ENCODE results near the gene NPY1R.

Gene NPY1R

GRCh38 chr4:163332526-163333406 lies at the start of gene NPY1R:
Gene NPY1R, minus strand, starts transcription at chr4:163332596. Its CDS starts 6,042 bp downstream, at chr4:163326554.
- DNase-seq = peak; percentile 65

GRCh38 chr4:163380703-163381102 lies 48.3 kb upstream of the NPY1R start:
- no peak for DNase-seq

- DNase-seq = no peak
Observed at GRCh38 chr4:163378661-163379060, 46.3 kb upstream of the NPY1R start.

- DNase-seq = no peak
Observed at GRCh38 chr4:163372029-163372428, 39.6 kb upstream of the NPY1R start.

DNA sequence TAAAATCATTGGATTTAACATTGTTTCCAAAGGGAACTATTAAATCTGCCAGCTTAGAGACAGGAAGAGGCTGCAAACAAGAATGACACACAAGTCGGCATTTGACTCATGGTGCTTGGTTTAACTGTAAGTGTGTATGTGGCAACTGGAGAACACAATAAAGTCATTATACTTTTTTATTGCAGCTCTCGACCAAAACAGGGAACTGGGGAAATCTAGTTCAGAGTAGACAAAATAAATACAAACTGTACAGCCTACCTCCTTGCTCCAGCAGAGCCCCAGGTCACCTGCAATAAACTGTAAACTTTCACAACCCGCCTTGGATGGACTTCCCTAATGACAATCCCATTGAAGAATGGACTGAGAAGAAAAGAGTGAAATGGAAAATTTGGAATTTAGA lies 35.3 kb upstream of the NPY1R start:
- DNase-seq = no peak

GRCh38 chr4:163356104-163356503 lies 23.7 kb upstream of the NPY1R start:
- DNase-seq = no peak

DNA sequence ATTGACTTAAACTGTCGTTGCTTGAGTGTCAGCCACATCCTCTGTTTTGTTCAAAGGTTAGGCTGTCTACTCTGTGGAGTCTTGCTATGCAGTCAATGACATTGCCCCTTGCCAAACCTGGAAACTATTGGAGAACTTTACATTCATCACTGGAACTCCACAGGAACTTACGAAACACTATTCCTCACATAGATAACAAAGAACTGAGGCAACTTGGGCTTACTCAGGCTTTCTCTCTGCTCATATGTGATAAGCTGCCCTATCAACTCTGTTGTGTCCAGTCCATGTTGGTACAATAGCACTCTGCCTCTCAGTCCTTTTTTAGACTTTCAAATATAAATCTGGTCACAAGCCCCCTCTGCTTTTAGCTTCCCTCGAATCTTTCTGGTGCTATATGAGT lies 20.7 kb upstream of the NPY1R start:
- DNase-seq = no peak

DNA sequence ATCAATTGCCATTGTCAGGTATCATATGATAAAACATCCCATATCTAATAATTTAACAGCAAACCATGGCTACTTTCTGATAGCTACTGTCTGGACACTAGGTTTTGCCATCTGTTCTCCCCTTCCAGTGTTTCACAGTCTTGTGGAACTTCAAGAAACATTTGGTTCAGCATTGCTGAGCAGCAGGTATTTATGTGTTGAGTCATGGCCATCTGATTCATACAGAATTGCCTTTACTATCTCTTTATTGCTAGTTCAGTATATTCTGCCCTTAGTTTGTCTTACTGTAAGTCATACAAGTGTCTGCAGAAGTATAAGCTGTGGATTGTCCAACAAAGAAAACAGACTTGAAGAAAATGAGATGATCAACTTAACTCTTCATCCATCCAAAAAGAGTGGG lies 18.3 kb upstream of the NPY1R start:
- DNase-seq = no peak

DNA sequence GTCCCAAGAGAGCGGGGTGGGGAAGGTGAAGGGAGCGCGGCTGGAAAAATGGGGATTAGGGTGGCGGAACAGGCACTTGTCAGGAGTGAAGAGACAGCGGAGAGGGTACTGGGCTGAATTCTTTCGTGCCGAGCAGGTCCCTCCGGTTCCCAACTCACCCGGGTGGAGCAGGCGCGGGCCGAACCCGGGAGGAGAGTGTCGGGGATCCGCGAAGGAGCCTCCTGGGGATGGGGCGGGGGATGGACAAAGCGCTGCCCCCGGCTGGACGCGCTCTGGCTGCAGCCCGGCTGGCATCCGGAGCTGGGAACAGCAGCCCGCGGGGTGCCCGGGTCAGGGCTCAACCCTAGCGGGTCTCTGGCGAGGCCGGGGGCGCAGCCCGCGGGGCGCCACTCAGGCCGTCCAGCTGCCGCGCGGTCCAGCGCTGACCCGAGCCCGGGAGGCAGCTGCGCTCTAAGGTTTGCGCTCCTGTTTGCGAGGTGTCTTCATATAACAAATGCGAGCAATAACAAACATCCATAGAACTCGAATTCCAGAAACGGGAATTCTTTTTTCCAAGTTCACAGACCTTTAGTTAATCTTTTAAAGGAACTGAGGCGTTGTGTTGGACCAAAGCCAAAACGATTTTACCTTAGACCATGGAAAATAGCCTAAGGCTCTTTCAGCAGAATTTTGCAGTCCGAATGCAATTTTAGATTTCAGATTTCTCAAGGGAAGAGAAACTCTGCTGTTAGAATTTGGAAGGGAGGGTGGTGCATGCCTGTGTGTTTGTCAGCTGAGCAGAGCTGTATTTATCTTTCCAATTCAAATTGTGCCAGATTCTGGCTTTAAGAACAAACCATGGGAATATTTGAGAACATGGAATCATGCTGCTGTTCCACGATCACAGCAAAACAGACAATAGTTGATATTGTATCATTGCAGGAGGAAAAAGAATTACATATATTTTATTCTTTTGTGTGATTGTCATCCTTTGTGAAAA lies 12.0 kb upstream of the NPY1R start:
- peak; percentile 44 for DNase-seq

GRCh38 chr4:163343604-163344146 lies 11.3 kb upstream of the NPY1R start, which contains the start of gene NPY5R:
Gene NPY5R, plus strand, starts transcription at chr4:163343892. Its CDS starts 6,382 bp downstream, at chr4:163350274.
- DNase-seq = peak; percentile 15

GRCh38 chr4:163335384-163335783 lies 3.0 kb upstream of the NPY1R start:
- no peak for DNase-seq

- DNase-seq = peak; percentile 8
Observed at GRCh38 chr4:163331629-163332376, 593 bp downstream of the NPY1R start.

GRCh38 chr4:163330916-163331628 lies 1.3 kb downstream of the NPY1R start:
- DNase-seq = no peak

DNA sequence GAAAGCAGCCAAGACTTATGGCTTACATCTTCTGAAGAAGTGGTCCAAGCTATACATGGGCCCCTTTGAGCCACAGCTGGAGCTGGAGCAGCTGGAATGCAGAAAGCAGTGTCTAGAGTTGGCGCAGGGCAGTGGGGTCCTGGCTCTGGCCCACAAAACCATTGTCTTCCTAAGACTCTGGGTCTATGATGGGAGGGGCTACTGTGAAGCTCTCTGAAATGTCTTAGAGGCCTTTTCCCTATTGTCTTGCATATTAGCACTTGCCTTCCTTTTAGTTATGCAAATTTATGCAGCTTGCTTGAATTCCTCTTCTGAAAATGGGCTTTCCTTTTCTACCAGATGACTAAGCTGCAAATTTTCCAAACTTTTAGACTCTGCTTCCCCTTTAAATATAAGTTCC lies 15.3 kb downstream of the NPY1R start:
- no peak for DNase-seq

DNA sequence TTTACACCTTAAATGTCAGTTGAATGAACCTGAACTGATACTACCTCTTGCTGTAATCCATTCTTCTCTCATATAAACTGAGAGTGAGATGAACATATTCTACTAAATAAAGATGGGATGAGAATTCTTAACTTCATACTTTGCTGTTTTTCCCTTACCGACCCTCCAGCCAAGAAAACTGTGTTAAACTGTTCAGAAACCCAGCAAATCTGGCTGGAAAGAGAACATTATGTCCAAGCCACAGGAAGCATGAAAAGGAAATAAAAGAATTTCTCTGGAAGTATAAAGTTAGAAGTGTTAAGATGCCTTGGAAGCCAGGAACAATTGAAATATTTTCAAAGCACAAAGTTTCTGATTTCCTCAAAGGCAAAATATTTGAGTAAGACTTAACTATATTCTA lies 22.9 kb downstream of the NPY1R start:
- DNase-seq = no peak

- no peak for DNase-seq
Observed at GRCh38 chr4:163303069-163303468, 29.3 kb downstream of the NPY1R start.

DNA sequence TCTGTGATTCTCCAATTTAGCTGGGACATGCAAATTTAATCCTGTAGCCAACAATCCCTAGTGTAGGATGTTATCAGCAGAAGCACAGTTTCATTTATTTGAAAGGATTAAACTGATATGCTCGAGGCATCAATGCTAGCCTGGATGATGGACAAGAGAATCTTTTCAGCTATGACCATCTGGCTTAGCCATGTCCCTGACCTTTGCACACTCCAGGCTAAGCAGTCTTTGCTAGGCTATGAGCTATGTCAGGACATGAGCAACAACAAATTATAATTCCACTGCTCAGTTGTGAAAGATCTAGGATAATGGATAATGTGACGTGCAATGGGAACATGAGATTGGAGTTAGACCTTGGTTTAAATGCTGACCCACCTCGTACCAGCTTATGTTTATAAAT lies 32.0 kb downstream of the NPY1R start:
- DNase-seq = no peak

DNA sequence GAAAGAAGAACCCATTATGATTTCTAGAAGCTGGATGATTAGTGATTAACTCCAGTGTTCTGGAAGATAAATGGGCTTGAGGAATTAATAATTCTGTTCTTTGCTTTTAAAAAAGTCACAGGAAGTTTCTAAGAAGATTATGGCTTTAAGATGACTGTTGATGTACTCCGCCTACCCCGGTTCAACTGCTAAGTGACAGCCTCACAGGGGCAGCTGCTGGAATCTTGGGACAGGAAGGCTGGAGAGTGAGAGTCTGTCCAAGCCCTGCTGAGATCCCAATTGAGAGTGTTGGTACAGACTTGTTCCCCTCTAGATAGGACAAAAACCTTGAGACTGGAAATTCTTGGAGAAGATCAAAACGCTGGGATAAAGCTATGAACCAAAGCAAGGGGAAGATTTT lies 37.3 kb downstream of the NPY1R start:
- no peak for DNase-seq

DNA sequence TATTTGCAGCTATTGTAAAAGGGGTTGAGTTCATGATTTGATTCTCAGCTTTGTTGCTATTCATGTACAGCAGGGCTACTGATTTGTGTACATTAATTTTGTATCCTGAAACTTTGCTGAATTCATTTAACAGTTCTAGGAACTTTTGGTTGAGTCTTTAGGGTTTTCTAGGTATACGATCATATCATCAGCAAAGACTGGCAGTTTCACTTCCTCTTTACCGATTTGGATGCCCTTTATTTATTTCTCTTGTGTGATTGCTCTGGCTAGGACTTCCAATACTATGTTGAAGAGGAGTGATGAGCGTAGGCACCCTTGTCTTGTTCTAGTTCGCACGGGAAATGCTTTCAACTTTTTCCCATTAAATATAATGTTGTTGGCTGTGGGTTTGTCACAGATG lies 48.1 kb downstream of the NPY1R start:
- no peak for DNase-seq

DNA sequence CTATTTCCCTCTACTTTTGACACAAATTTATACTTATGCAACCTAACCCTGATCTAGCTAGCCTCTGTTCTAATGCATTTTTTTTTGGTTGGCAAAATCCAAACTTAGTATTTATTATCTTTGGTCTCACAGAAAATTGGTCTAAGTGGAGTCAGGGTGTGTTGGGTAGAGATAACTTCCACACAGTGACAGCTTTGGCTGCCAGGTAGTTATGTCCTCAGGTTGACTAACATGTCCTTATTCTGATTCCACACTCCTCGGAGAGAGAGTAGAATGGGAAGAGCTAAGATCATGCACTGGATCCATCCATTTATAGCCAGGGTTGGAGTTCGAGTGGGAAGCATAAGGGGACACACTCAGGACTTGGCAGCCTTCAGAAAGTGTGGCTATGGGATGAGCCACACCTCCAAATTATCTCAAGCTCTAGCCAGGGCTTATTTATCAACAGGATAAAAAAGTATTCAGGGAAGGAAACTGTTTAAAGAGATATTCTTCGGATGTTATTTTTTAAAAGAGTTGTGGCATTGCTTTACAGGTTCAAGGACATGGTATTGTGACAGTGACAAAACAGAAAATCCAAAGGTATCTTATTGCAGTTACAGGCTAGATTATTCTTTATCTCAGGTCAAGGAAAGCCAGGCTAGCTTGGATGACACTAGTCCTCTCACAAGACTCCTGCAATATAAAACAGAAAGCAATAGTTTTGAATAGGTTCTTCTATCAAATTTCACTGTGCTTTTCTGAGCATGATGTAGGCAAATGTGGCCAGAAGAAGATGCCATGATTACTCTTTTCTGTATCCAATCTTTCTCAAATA lies 51.5 kb downstream of the NPY1R start:
- DNase-seq = no peak

DNA sequence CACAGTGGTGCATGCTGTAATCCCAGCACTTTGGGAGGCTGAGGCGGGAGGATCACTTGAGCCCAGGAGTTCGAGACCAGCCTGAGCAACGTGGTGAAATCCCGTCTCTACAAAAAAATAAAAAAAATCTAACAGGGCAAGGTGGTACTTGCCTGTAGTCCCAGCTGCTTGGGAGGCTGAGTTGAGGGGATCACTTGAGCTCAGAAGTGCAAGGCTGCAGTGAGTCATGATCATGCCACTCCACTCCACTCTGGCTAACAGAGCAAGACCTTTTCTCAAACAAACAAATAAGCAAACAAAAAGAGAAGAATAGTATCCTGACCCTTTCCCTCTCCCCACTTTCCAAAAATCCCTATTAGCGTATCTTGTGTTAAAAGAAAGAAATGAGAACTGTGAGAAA lies 52.7 kb downstream of the NPY1R start:
- DNase-seq = no peak
